NT2/D1 (cell line): ENCODE data around the gene GPHB5.
A peak's percentile ranks its signal among the peaks of the same experiment; 100 is the strongest.

ENCODE experiments used
- DNase-seq: peaks from one replicate; pipeline ENCODE4 v3.0.0-alpha.2; 2011; ENCODE audit warnings: low read depth, low spot score
- H3K27me3 ChIP-seq: 2 replicates; pipeline ENCODE4 v1.6.0; 2011; ENCODE audit warnings: mild to moderate bottlenecking; ENCODE audit not compliant: insufficient read length, insufficient read depth
- H3K36me3 ChIP-seq: 2 replicates; pipeline ENCODE4 v1.6.1; 2011; ENCODE audit warnings: mild to moderate bottlenecking, low read length, mixed read lengths; ENCODE audit not compliant: insufficient read depth, insufficient read length
- H3K4me1 ChIP-seq: 2 replicates; pipeline ENCODE4 v1.5.1; 2011; ENCODE audit not compliant: insufficient read depth, insufficient read length
- H3K4me3 ChIP-seq: 2 replicates; pipeline ENCODE4 v1.5.1; 2011; ENCODE audit warnings: low read depth; ENCODE audit not compliant: insufficient read length
- H3K9ac ChIP-seq: 2 replicates; pipeline ENCODE4 v1.6.0; 2011; ENCODE audit warnings: low read depth; ENCODE audit not compliant: insufficient read length
- H3K9me3 ChIP-seq: 2 replicates; pipeline ENCODE4 v1.5.1; 2011; ENCODE audit warnings: mild to moderate bottlenecking, low read length; ENCODE audit not compliant: insufficient read depth
- SUZ12 ChIP-seq: IDR thresholded peaks from 2 replicates; pipeline ENCODE4 v1.6.1; 2011; ENCODE audit not compliant: insufficient read length, insufficient read depth; ENCODE audit errors: extremely low read depth
- YY1 ChIP-seq: IDR thresholded peaks from 2 replicates; pipeline ENCODE4 v1.6.1; 2011; ENCODE audit not compliant: insufficient read length, insufficient read depth
- ZNF274 ChIP-seq: IDR thresholded peaks from 2 replicates; pipeline ENCODE4 v1.6.1; 2011; ENCODE audit warnings: mild to moderate bottlenecking, low read depth, low read length

GPHB5 gene

DNA sequence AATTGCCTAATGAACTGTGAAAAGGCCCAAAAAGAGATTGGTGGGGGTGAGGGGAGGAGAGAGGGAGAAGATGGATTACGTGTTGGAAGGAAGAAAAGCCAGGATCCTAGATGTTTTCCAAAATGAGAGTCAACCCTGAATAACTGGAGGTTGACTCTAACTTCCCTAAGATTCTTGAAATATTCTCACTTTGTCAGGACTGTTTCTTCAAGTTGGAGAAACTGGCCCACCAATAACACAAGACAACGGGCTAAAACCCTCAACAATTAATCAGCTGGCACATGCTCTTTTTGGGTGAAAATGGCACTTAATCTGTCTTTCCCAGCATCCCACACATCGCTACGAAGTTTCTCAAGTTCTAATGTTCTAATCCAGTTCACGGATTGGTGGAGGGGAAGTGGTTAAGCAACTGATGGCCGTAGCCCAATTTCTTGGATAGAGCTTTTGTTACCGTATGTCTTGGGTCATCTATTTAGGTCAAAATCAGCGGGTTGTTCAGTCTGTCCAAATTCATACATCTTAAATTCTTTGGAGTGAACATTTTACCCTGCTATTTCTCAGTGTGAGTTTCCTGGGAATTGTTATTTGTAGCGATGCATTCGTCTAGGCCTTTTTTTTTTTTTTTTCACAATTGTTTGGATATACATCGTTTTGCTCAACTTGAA, 49.0 kb downstream of the GPHB5 start:
- Histone ChIP-seq H3K4me1 (no peaks in the 10 kb centered on the region), H3K9me3 (peaks cover 19% of the 10 kb centered on the region; the same call in 1 of the 2 replicates), H3K27me3 (no peaks in the 10 kb centered on the region), H3K4me3 (no peak overlapping the region), H3K9ac (no peak overlapping the region), H3K36me3 (no peaks in the 10 kb centered on the region)
- TF ChIP-seq SUZ12 (no peak), ZNF274 (no peak), YY1 (no peak)
- DNase-seq = no peak

- Histone ChIP-seq H3K4me3 (no peak overlapping the region), H3K9ac (no peak overlapping the region), H3K9me3 (peaks cover 19% of the 10 kb centered on the region; the same call in 1 of the 2 replicates), H3K36me3 (no peaks in the 10 kb centered on the region), H3K27me3 (no peaks in the 10 kb centered on the region), H3K4me1 (no peaks in the 10 kb centered on the region)
- no peak for DNase-seq
- no peak for TF ChIP-seq ZNF274
- no peak for TF ChIP-seq SUZ12
- no peak for TF ChIP-seq YY1
Measured at GRCh38 chr14:63268771-63269170, 50.0 kb downstream of the GPHB5 start.

- no peak for DNase-seq
- no peaks in the 10 kb centered on the region for H3K36me3 ChIP-seq
- H3K4me3 ChIP-seq = no peak overlapping the region
- H3K9me3 ChIP-seq = peaks cover 19% of the 10 kb centered on the region; the same call in 1 of the 2 replicates
- no peaks in the 10 kb centered on the region for H3K27me3 ChIP-seq
- TF ChIP-seq SUZ12 (no peak), YY1 (no peak), ZNF274 (no peak)
- H3K4me1 ChIP-seq = no peaks in the 10 kb centered on the region
- H3K9ac ChIP-seq = no peak overlapping the region
Measured at GRCh38 chr14:63267171-63267570, 51.6 kb downstream of the GPHB5 start.

- peak; percentile 23 for DNase-seq
- no peak overlapping the region for H3K4me3 ChIP-seq
- H3K36me3 ChIP-seq = no peaks in the 10 kb centered on the region
- H3K27me3 ChIP-seq = no peaks in the 10 kb centered on the region
- H3K9ac ChIP-seq = no peak overlapping the region
- H3K9me3 ChIP-seq = peaks cover 19% of the 10 kb centered on the region; the same call in 1 of the 2 replicates
- TF ChIP-seq SUZ12 (no peak), YY1 (no peak), ZNF274 (no peak)
- no peaks in the 10 kb centered on the region for H3K4me1 ChIP-seq
Measured at GRCh38 chr14:63266106-63266505, 52.6 kb downstream of the GPHB5 start.
